HepG2 (cell line): ENCODE data around the gene KCNIP4. TPM values are rescaled to one million over a fixed set of nuclear protein-coding genes. Genes with fewer than 3 reads are reported as not detected.

Experiments
- ATAC-seq: fragments of 200-7000 bp; cut with Tn5 transposase; 3 replicates; pipeline ENCODE4 v1.9.1; 2020; ENCODE audit warnings: mild to moderate bottlenecking, moderate library complexity
- BruUV-seq: library from RNA; stranded (reverse); fragments of 400-500 nt; replicated peaks from 2 replicates; lab custom pipeline; 2021; lab: Mats Ljungman, UMichigan
- CTCF ChIA-PET: fragments of 300-600 bp; formaldehyde crosslinking; extraction: SDS; loops from one replicate; lab custom pipeline; 2021; ENCODE audit warnings: low total read pairs, inconsistent platforms, low intra/inter-chr PET ratio; lab: Yijun Ruan, JAX
- POLR2A ChIA-PET: fragments of 350-600 bp; sonication (Branson Sonifier 250); formaldehyde crosslinking; loops from one replicate; lab custom pipeline; 2020; ENCODE audit warnings: antibody characterized with exemption, inconsistent platforms; lab: Yijun Ruan, JAX
- DNase-seq: peaks from one replicate; pipeline ENCODE4 v3.0.0-alpha.2; 2015; ENCODE audit warnings: low spot score
- FAIRE-seq: peaks from 3 replicates; lab custom pipeline; 2011; peaks lifted over from hg19 to GRCh38; lab: Jason Lieb, UNC
- H2AFZ ChIP-seq: one replicate; pipeline ENCODE4 v1.6.1; 2011; ENCODE audit warnings: low read length, inconsistent platforms
- H3K27ac ChIP-seq: fragments of 300-600 bp; 3 replicates; pipeline ENCODE4 v1.8.0; 2011; ENCODE audit warnings: mixed run types, mild to moderate bottlenecking, mixed read lengths, low read length, inconsistent platforms; ENCODE audit not compliant: insufficient read depth; ENCODE audit errors: extremely low read length
- H3K27me3 ChIP-seq, 2 experiments: fragments of 200-600 bp in 1 of 2; 2 replicates in 1 of 2; 3 replicates in 1 of 2; pipeline versions ENCODE4 v1.6.0 to v1.8.0; 2011; ENCODE audit warnings: low read length in 2 of 2, mild to moderate bottlenecking in 2 of 2, moderate library complexity in 2 of 2, inconsistent platforms in 1 of 2; ENCODE audit not compliant: insufficient read depth in 2 of 2, control insufficient read depth in 1 of 2
- H3K36me3 ChIP-seq, 2 experiments: fragments of 200-600 bp in 1 of 2; replicated peaks in 1 of 2; 2 replicates in 1 of 2; 3 replicates in 1 of 2; pipeline versions ENCODE4 v1.5.1 to v1.8.0; 2011; ENCODE audit warnings: low read length in 2 of 2, inconsistent platforms in 1 of 2; ENCODE audit not compliant: insufficient read depth in 2 of 2, control insufficient read depth in 1 of 2
- H3K4me1 ChIP-seq: 2 replicates; pipeline ENCODE4 v1.5.1; 2012; ENCODE audit warnings: low read length, inconsistent platforms; ENCODE audit not compliant: insufficient read depth
- H3K4me2 ChIP-seq: 2 replicates; pipeline ENCODE4 v1.6.0; 2011; ENCODE audit warnings: low read depth, low read length, inconsistent platforms
- H3K4me3 ChIP-seq, 3 experiments: fragments of 200-600 bp in 1 of 3; sonication (generic), shearing (Covaris generic) in 1 of 3; replicated peaks in 1 of 3; 2 replicates each; pipeline ENCODE4 v1.5.1; 2011 to 2016; ENCODE audit warnings: low read length in 3 of 3, inconsistent platforms in 2 of 3, low read depth in 2 of 3, mild to moderate bottlenecking in 2 of 3, control low read depth in 1 of 3, mixed read lengths in 1 of 3; ENCODE audit not compliant: insufficient read depth in 1 of 3
- H3K79me2 ChIP-seq: one replicate; pipeline ENCODE4 v1.6.1; 2011; ENCODE audit warnings: low read length, inconsistent platforms; ENCODE audit not compliant: insufficient read depth
- H3K9ac ChIP-seq: 2 replicates; pipeline ENCODE4 v1.6.0; 2011; ENCODE audit warnings: mild to moderate bottlenecking, low read depth, low read length, inconsistent platforms; ENCODE audit not compliant: insufficient read depth
- H3K9me3 ChIP-seq: 2 replicates; pipeline ENCODE4 v1.5.1; 2012; ENCODE audit warnings: mild to moderate bottlenecking, low read length
- H4K20me1 ChIP-seq: 2 replicates; pipeline ENCODE4 v1.6.0; 2011; ENCODE audit warnings: inconsistent platforms, mild to moderate bottlenecking, low read length, moderate library complexity; ENCODE audit not compliant: insufficient read depth
- EEA1 ChIP-seq: sonication (generic); formaldehyde crosslinking; IDR thresholded peaks from 2 replicates; pipeline ENCODE4 v1.5.1; 2020; ENCODE audit warnings: mild to moderate bottlenecking, missing genetic modification reagents, borderline replicate concordance
- FLYWCH1 ChIP-seq: sonication (generic); formaldehyde crosslinking; IDR thresholded peaks from 2 replicates; pipeline ENCODE4 v1.8.1; 2023; ENCODE audit warnings: mild to moderate bottlenecking, missing genetic modification reagents
- IRF1 ChIP-seq: sonication (generic); formaldehyde crosslinking; IDR thresholded peaks from 2 replicates; pipeline ENCODE4 v1.4.0; 2020; ENCODE audit warnings: low read depth, mild to moderate bottlenecking, missing genetic modification reagents
- MED8 ChIP-seq: sonication (generic); formaldehyde crosslinking; IDR thresholded peaks from 2 replicates; pipeline ENCODE4 v1.8.1; 2023; ENCODE audit warnings: mild to moderate bottlenecking, missing genetic modification reagents; ENCODE audit not compliant: insufficient replicate concordance
- MXI1 ChIP-seq: IDR thresholded peaks from 3 replicates; pipeline ENCODE4 v1.6.1; 2012; ENCODE audit warnings: low read depth, low read length, inconsistent platforms, borderline replicate concordance
- PRDM4 ChIP-seq: sonication (generic); formaldehyde crosslinking; IDR thresholded peaks from 2 replicates; pipeline ENCODE4 v1.9.0; 2021; ENCODE audit warnings: missing genetic modification reagents, borderline replicate concordance
- RFX3 ChIP-seq: IDR thresholded peaks from 2 replicates; pipeline ENCODE4 v1.6.1; 2016; ENCODE audit warnings: missing biosample characterization, missing genetic modification reagents
- TBX3 ChIP-seq: fragments of 450-650 bp; IDR thresholded peaks from 2 replicates; pipeline ENCODE4 v1.6.1; 2017; ENCODE audit warnings: antibody characterized with exemption, mild to moderate bottlenecking, inconsistent platforms, borderline replicate concordance
- ZNF292 ChIP-seq: sonication (generic); formaldehyde crosslinking; IDR thresholded peaks from 2 replicates; pipeline ENCODE4 v1.8.1; 2022; ENCODE audit warnings: mild to moderate bottlenecking, low read depth, missing genetic modification reagents, borderline replicate concordance
- ZNF446 ChIP-seq: sonication (generic); formaldehyde crosslinking; IDR thresholded peaks from 2 replicates; pipeline ENCODE4 v1.5.0; 2020; ENCODE audit warnings: mild to moderate bottlenecking, missing genetic modification reagents
- ZNF576 ChIP-seq: sonication (generic); formaldehyde crosslinking; IDR thresholded peaks from 2 replicates; pipeline ENCODE4 v1.4.0; 2020; ENCODE audit warnings: mild to moderate bottlenecking, missing genetic modification reagents
- ZNF605 ChIP-seq: sonication (generic); formaldehyde crosslinking; IDR thresholded peaks from 2 replicates; pipeline ENCODE4 v1.8.0; 2022; ENCODE audit warnings: mild to moderate bottlenecking, missing genetic modification reagents
- ZNF619 ChIP-seq: sonication (generic); formaldehyde crosslinking; IDR thresholded peaks from 2 replicates; pipeline ENCODE4 v1.4.0; 2020; ENCODE audit warnings: mild to moderate bottlenecking, missing genetic modification reagents
- ZNF691 ChIP-seq: sonication (generic); formaldehyde crosslinking; IDR thresholded peaks from 2 replicates; pipeline ENCODE4 v1.4.0; 2020; ENCODE audit warnings: missing genetic modification reagents, low read depth, mild to moderate bottlenecking, borderline replicate concordance
- ZNF746 ChIP-seq: sonication (generic); formaldehyde crosslinking; IDR thresholded peaks from 2 replicates; pipeline ENCODE4 v1.8.0; 2022; ENCODE audit warnings: mild to moderate bottlenecking, missing genetic modification reagents
- WGBS: methylation state at CpG from one replicate; pipeline ENCODE4 v1.1.6; 2017; ENCODE audit warnings: low lambda C conversion rate; 5-methylcytosine and 5-hydroxymethylcytosine counted together
- in situ Hi-C: cut with HindIII; loops from 2 replicates; pipeline ENCODE4 v1.10.0; 2017; ENCODE audit warnings: low pct_unique_long_range_greater_than_20kb; ENCODE audit not compliant: extremely low pct_ligation_motif_present
- intact Hi-C: fragments of 100-400 bp; cut with micrococcal nuclease; formaldehyde crosslinking; loops from one replicate; pipeline ENCODE4 v1.10.0; 2022; ENCODE audit not compliant: unreplicated experiment
- polyA plus RNA-seq, 8 experiments: library from polyadenylated mRNA; depleted of rRNA in 3 of 8; stranded (reverse) in 7 of 8; unstranded in 1 of 8; fragments of >200 nt; fragmentation: Illumina TruSeq in 4 of 8; extraction: Trizol in 4 of 8; gene quantifications; 2 replicates each; pipeline versions ENCODE4 v1.2.1 to v1.2.3, GENCODE V29; 2011 to 2016; ENCODE audit warnings: low read depth in 4 of 8, missing spikeins in 1 of 8, mixed read lengths in 1 of 8; ENCODE audit not compliant: insufficient read depth in 1 of 8
- total RNA-seq, 5 experiments: library from RNA; depleted of rRNA; stranded (reverse); fragments of >200 nt; fragmentation: Illumina TruSeq; extraction: Trizol; gene quantifications; 2 replicates each; pipeline ENCODE4 v1.2.3, GENCODE V29; 2016; ENCODE audit warnings: low read depth in 1 of 5
- TF ChIP-seq, protein P1 (sequence below): IDR thresholded peaks from 2 replicates; pipeline ENCODE4 v1.6.1; 2016; ENCODE audit warnings: missing compliant biosample characterization, missing genetic modification reagents, borderline replicate concordance
- TF ChIP-seq, protein P2 (sequence below): sonication (generic); formaldehyde crosslinking; IDR thresholded peaks from 2 replicates; pipeline ENCODE4 v1.4.0; 2020; ENCODE audit warnings: missing genetic modification reagents

Gene KCNIP4
- total and polyA plus RNA-seq, 2 of the 13 experiments (the other 11 are each of a cell fraction or from before 2014, with no cell fraction given), result 0.09 TPM; not detected in 1

DNA sequence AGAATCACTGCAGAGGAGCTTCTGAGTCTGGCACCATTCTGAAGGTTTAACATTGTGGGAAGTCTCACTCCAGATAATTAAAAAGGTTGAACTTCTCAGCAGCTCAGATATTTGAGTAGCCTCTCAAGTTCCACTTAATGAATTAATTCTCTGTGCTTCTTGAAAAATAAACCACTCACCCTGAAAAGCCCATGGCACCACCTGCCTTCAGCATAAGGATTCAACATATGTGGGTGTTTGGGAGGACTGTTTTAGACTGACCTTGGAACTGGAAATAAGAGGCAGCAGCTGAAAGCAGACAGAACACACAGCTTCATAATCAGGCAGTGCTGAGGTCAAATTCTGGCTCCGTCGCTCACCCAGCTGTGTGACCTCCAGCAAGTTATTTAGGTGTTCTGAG lies 100.6 kb downstream of the KCNIP4 start:
- CTCF ChIA-PET, result no interaction called here
- Histone ChIP-seq H2AFZ (no peak overlapping the region), H3K27me3 (no peaks in the 10 kb centered on the region), H3K4me2 (no peak overlapping the region), H3K27ac (no peak overlapping the region), H3K79me2 (no peaks in the 10 kb centered on the region), H3K4me1 (no peaks in the 10 kb centered on the region), H3K9ac (no peak overlapping the region), H3K36me3 (no peaks in the 10 kb centered on the region), H3K9me3 (no peaks in the 10 kb centered on the region), H3K4me3 (no peak overlapping the region), H4K20me1 (no peaks in the 10 kb centered on the region)
- TF ChIP-seq IRF1 (no peak), MED8 (CRISPR knock-in tag) (no peak), PRDM4 (CRISPR knock-in tag) (no peak), RFX3 (no peak), ZNF691 (CRISPR knock-in tag) (no peak), ZNF292 (CRISPR knock-in tag) (no peak), ZNF576 (CRISPR knock-in tag) (no peak), ZNF446 (CRISPR knock-in tag) (no peak), MXI1 (no peak), ZNF746 (no peak), EEA1 (CRISPR knock-in tag) (no peak), FLYWCH1 (CRISPR knock-in tag) (no peak), ZNF619 (CRISPR knock-in tag) (no peak), TBX3 (no peak), ZNF605 (CRISPR knock-in tag) (no peak)
- TF ChIP-seq, protein P1, sequence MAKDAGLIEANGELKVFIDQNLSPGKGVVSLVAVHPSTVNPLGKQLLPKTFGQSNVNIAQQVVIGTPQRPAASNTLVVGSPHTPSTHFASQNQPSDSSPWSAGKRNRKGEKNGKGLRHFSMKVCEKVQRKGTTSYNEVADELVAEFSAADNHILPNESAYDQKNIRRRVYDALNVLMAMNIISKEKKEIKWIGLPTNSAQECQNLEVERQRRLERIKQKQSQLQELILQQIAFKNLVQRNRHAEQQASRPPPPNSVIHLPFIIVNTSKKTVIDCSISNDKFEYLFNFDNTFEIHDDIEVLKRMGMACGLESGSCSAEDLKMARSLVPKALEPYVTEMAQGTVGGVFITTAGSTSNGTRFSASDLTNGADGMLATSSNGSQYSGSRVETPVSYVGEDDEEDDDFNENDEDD (CRISPR knock-in tag), result no peak
- TF ChIP-seq, protein P2, sequence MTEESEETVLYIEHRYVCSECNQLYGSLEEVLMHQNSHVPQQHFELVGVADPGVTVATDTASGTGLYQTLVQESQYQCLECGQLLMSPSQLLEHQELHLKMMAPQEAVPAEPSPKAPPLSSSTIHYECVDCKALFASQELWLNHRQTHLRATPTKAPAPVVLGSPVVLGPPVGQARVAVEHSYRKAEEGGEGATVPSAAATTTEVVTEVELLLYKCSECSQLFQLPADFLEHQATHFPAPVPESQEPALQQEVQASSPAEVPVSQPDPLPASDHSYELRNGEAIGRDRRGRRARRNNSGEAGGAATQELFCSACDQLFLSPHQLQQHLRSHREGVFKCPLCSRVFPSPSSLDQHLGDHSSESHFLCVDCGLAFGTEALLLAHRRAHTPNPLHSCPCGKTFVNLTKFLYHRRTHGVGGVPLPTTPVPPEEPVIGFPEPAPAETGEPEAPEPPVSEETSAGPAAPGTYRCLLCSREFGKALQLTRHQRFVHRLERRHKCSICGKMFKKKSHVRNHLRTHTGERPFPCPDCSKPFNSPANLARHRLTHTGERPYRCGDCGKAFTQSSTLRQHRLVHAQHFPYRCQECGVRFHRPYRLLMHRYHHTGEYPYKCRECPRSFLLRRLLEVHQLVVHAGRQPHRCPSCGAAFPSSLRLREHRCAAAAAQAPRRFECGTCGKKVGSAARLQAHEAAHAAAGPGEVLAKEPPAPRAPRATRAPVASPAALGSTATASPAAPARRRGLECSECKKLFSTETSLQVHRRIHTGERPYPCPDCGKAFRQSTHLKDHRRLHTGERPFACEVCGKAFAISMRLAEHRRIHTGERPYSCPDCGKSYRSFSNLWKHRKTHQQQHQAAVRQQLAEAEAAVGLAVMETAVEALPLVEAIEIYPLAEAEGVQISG, result no peak
- in situ Hi-C loops (no loop called here), intact Hi-C loops (no loop called here)
- ATAC-seq (no peak), DNase-seq (no peak), FAIRE-seq (no peak)
- 71% methylated on average over 2 of the region's 2 CpGs for WGBS
- POLR2A ChIA-PET, result no interaction called here
- BruUV-seq, result no TSS peak
